K562 (cell line): ENCODE data around the gene GOLGA2. TPM values are rescaled to one million over a fixed set of nuclear protein-coding genes. Genes with fewer than 3 reads are reported as not detected.

Source experiments
- BACH1 ChIP-seq: fragments of 200-800 bp; sonication (Bioruptor generic); IDR thresholded peaks from 2 replicates; pipeline ENCODE4 v1.6.1; 2016; ENCODE audit warnings: missing genetic modification characterization, missing compliant biosample characterization
- E2F4 ChIP-seq: sonication (generic); formaldehyde crosslinking; IDR thresholded peaks from 2 replicates; pipeline ENCODE4 v1.8.0; 2022; ENCODE audit warnings: mild to moderate bottlenecking, low read depth, missing genetic modification reagents
- E2F6 ChIP-seq, 2 experiments: IDR thresholded peaks; 2 replicates each; pipeline ENCODE4 v1.6.1; 2011; ENCODE audit warnings: borderline replicate concordance in 1 of 2, control low read depth in 1 of 2, low read depth in 1 of 2, low read length in 1 of 2, mild to moderate bottlenecking in 1 of 2, mixed read lengths in 1 of 2, moderate library complexity in 1 of 2; ENCODE audit not compliant: insufficient read depth in 1 of 2, insufficient read length in 1 of 2, poor library complexity in 1 of 2, severe bottlenecking in 1 of 2; ENCODE audit errors: extremely low read depth in 1 of 2
- ETV6 ChIP-seq, 3 experiments: fragments of 150-350 bp in 1 of 3; sonication (generic) in 1 of 3; formaldehyde crosslinking in 1 of 3; IDR thresholded peaks; 2 replicates each; pipeline versions ENCODE4 v1.6.1 to v1.8.0; 2014 to 2022; ENCODE audit warnings: borderline replicate concordance in 2 of 3, low read depth in 2 of 3, antibody characterized with exemption in 1 of 3, low read length in 1 of 3, mild to moderate bottlenecking in 1 of 3, missing genetic modification reagents in 1 of 3
- HCFC1 ChIP-seq: IDR thresholded peaks from 2 replicates; pipeline ENCODE4 v1.6.1; 2012; ENCODE audit warnings: low read depth, low read length, improper control_type of control experiment
- HMBOX1 ChIP-seq: sonication (generic); IDR thresholded peaks from 2 replicates; pipeline ENCODE4 v1.6.1; 2016
- KLF1 ChIP-seq: fragments of 450-650 bp; IDR thresholded peaks from 2 replicates; pipeline ENCODE4 v1.6.1; 2016; ENCODE audit warnings: missing genetic modification characterization, missing compliant biosample characterization
- MBD1 ChIP-seq: fragments of 250-450 bp; sonication (Bioruptor Pico); IDR thresholded peaks from 2 replicates; pipeline ENCODE4 v1.8.0; 2022; ENCODE audit warnings: inconsistent platforms
- POLR2H ChIP-seq: IDR thresholded peaks from 2 replicates; pipeline ENCODE4 v1.6.1; 2016; ENCODE audit warnings: missing genetic modification characterization, low read depth, mild to moderate bottlenecking, control low read depth, missing compliant biosample characterization, moderate library complexity
- SAFB2 ChIP-seq: fragments of 200-400 bp; formaldehyde crosslinking; IDR thresholded peaks from 2 replicates; pipeline ENCODE4 v1.6.1; 2018; ENCODE audit warnings: borderline replicate concordance, low read length, low read depth, moderate library complexity; ENCODE audit not compliant: severe bottlenecking
- SNAPC5 ChIP-seq: fragments of 250-450 bp; sonication (Bioruptor Pico); IDR thresholded peaks from 2 replicates; pipeline ENCODE4 v1.8.0; 2021; ENCODE audit warnings: moderate library complexity, mild to moderate bottlenecking, inconsistent platforms
- SREBF2 ChIP-seq: sonication (generic); formaldehyde crosslinking; IDR thresholded peaks from 2 replicates; pipeline ENCODE4 v1.4.0; 2020; ENCODE audit warnings: mild to moderate bottlenecking, missing genetic modification reagents
- TRIM25 ChIP-seq: fragments of 450-650 bp; IDR thresholded peaks from 2 replicates; pipeline ENCODE4 v1.7.0; 2016; ENCODE audit warnings: borderline replicate concordance
- TRIM28 ChIP-seq: fragments of 450-650 bp; IDR thresholded peaks from 2 replicates; pipeline ENCODE4 v1.6.1; 2017
- YBX1 ChIP-seq: fragments of 450-650 bp; IDR thresholded peaks from 2 replicates; pipeline ENCODE4 v1.7.1; 2016; ENCODE audit warnings: mild to moderate bottlenecking
- ZBTB49 ChIP-seq: sonication (generic); formaldehyde crosslinking; IDR thresholded peaks from 2 replicates; pipeline ENCODE4 v1.8.0; 2022; ENCODE audit warnings: missing genetic modification reagents, mild to moderate bottlenecking, borderline replicate concordance
- ZNF561 ChIP-seq: fragments of 450-650 bp; formaldehyde crosslinking; conservative IDR thresholded peaks from 2 replicates; pipeline ENCODE4 v1.4.0; 2020; ENCODE audit warnings: mild to moderate bottlenecking, moderate library complexity
- ZNF668 ChIP-seq: fragments of 250-450 bp; sonication (Bioruptor Pico); IDR thresholded peaks from 2 replicates; pipeline ENCODE4 v1.8.0; 2022; ENCODE audit warnings: mild to moderate bottlenecking, inconsistent platforms
- polyA plus RNA-seq, 8 experiments: library from polyadenylated mRNA; depleted of rRNA in 4 of 8; stranded (reverse) in 5 of 8; unstranded in 3 of 8; fragments of >200 nt; fragmentation: Nextera tagmentation in 2 of 8; fragmentation: Illumina TruSeq in 1 of 8; extraction: Ambion mirVana in 2 of 8; extraction: Trizol in 1 of 8; gene quantifications; 2 replicates each; pipeline versions ENCODE4 v1.2.1 to v1.2.3, GENCODE V29; 2011 to 2014; ENCODE audit warnings: inconsistent platforms in 1 of 8, missing spikeins in 1 of 8
- total RNA-seq, 7 experiments: library from RNA; depleted of rRNA in 6 of 7; stranded (reverse); fragments of >200 nt in 6 of 7; fragmentation: Illumina TruSeq in 2 of 7; extraction: Trizol in 2 of 7; gene quantifications; 2 replicates each; pipeline versions ENCODE4 v1.2.1 to v1.2.3, GENCODE V29; 2011 to 2021; ENCODE audit warnings: low replicate concordance in 1 of 7

Gene GOLGA2
- total and polyA plus RNA-seq, 9 of the 15 experiments (the other 6 are each of a cell fraction or from before 2014, with no cell fraction given), result 15.7 to 138 (median 76.0) TPM

- TF ChIP-seq E2F4, result no peak
- TF ChIP-seq SAFB2, result no peak
- TF ChIP-seq MBD1 (CRISPR knock-in tag), result no peak
- no peak for TF ChIP-seq HCFC1
- no peak for TF ChIP-seq SNAPC5
- TF ChIP-seq ZNF668, result no peak
- TF ChIP-seq YBX1, result no peak
- no peak for TF ChIP-seq SREBF2
- no peak for TF ChIP-seq ZBTB49
- no peak for TF ChIP-seq BACH1 (tag)
- TF ChIP-seq POLR2H (tag), result no peak
- TF ChIP-seq TRIM25, result 0 out of 2 replicates have a peak, but pooled peaks have one; percentile 15
- no peak for TF ChIP-seq ZNF561 (CRISPR knock-in tag)
- no peak for TF ChIP-seq KLF1 (tag)
- no peak for TF ChIP-seq TRIM28
- no peak for TF ChIP-seq ETV6 (IDR thresholded peaks at IDR 0.05; ENCODE audit: borderline replicate concordance in 1 of 2, low read depth in 2 of 2, low read length in 1 of 2)
- TF ChIP-seq ETV6 (CRISPR knock-in tag; IDR thresholded peaks at IDR 0.05; ENCODE audit: borderline replicate concordance), result no peak
- TF ChIP-seq E2F6 (IDR thresholded peaks at IDR 0.05; ENCODE audit: borderline replicate concordance in 1 of 2, extremely low read depth in 1 of 2, insufficient read depth in 1 of 2, insufficient read length in 1 of 2, low read depth in 1 of 2, low read length in 1 of 2, poor library complexity in 1 of 2, severe bottlenecking in 1 of 2), result peak in 1 of 2 experiments; percentile 60
- TF ChIP-seq HMBOX1, result no peak
Observed at GRCh38 chr9:128254362-128254761, 21.4 kb downstream of the GOLGA2 start (continued).
